B cell (primary cell): Measurements from ENCODE around the gene NCKAP1. TPM values are rescaled to one million over a fixed set of nuclear protein-coding genes. Genes with fewer than 3 reads are reported as not detected.

ENCODE experiments used
- ATAC-seq: fragments of 200-7000 bp; cut with Tn5 transposase; one replicate; pipeline ENCODE4 v1.10.0; 2021; ENCODE audit warnings: low read depth, mild to moderate bottlenecking, moderate number of reproducible peaks, moderate library complexity
- CTCF ChIA-PET: fragments of 350-600 bp; sonication (Branson Sonifier 250); formaldehyde crosslinking; loops from one replicate; lab custom pipeline; 2021; ENCODE audit warnings: antibody characterized with exemption, inconsistent platforms; lab: Charles Lee
- POLR2A ChIA-PET: fragments of 350-600 bp; sonication (Branson Sonifier 250); formaldehyde crosslinking; loops from one replicate; lab custom pipeline; 2021; ENCODE audit warnings: antibody characterized with exemption; lab: Charles Lee
- DNase-seq: peaks from one replicate; pipeline ENCODE4 v3.0.0; 2013
- H2AFZ ChIP-seq: 2 replicates; pipeline ENCODE4 v1.6.1; 2012; ENCODE audit warnings: mild to moderate bottlenecking, low read depth, low read length; ENCODE audit not compliant: insufficient read depth, poor library complexity, severe bottlenecking
- H3K27ac ChIP-seq, 2 donors: 1 replicate in 1 of 2; 2 replicates in 1 of 2; pipeline ENCODE4 v1.5.1; 2012 to 2013; ENCODE audit warnings: low read length in 2 of 2, mild to moderate bottlenecking in 2 of 2, moderate library complexity in 1 of 2
- H3K27me3 ChIP-seq, 4 experiments: fragments of 200-600 bp in 1 of 4; sonication (generic) in 1 of 4; replicated peaks in 1 of 4; 1 replicate in 2 of 4; 2 replicates in 2 of 4; pipeline versions ENCODE4 v1.6.1 to v1.7.0; 2013 to 2016; ENCODE audit warnings: low read length in 3 of 4, mild to moderate bottlenecking in 2 of 4, mixed read lengths in 1 of 4, moderate library complexity in 1 of 4; ENCODE audit not compliant: insufficient read depth in 4 of 4, control insufficient read depth in 3 of 4; ENCODE audit errors: control extremely low read depth in 1 of 4
- H3K36me3 ChIP-seq, 2 experiments: replicated peaks in 1 of 2; 1 replicate in 1 of 2; 2 replicates in 1 of 2; pipeline versions ENCODE4 v1.6.1 to v1.7.1; 2013; ENCODE audit warnings: low read length in 1 of 2; ENCODE audit not compliant: insufficient read depth in 2 of 2, control insufficient read depth in 1 of 2; ENCODE audit errors: control extremely low read depth in 1 of 2, extremely low read depth in 1 of 2
- H3K4me1 ChIP-seq, 2 donors: fragments of 200-600 bp in 1 of 2; sonication (generic) in 1 of 2; 1 replicate in 1 of 2; 2 replicates in 1 of 2; pipeline versions ENCODE4 v1.5.1 to v1.6.1; 2013 to 2017; ENCODE audit warnings: low read length in 2 of 2; ENCODE audit not compliant: control insufficient read depth in 2 of 2, insufficient read depth in 2 of 2
- H3K4me2 ChIP-seq: replicated peaks from 2 replicates; pipeline ENCODE3; 2012; ENCODE audit warnings: mild to moderate bottlenecking, low read depth, low read length; ENCODE audit not compliant: poor library complexity, severe bottlenecking
- H3K4me3 ChIP-seq, 5 experiments: fragments of 200-600 bp in 1 of 5; sonication (generic) in 1 of 5; 1 replicate in 3 of 5; 2 replicates in 2 of 5; pipeline versions ENCODE4 v1.5.1 to v1.7.0; 2011 to 2016; ENCODE audit warnings: low read length in 4 of 5, mild to moderate bottlenecking in 4 of 5, low read depth in 2 of 5, control low read depth in 1 of 5, moderate library complexity in 1 of 5; ENCODE audit not compliant: insufficient read depth in 1 of 5; ENCODE audit errors: control extremely low read depth in 1 of 5, extremely low read depth in 1 of 5
- H3K79me2 ChIP-seq: fragments of 200-600 bp; sonication (generic); one replicate; pipeline ENCODE4 v1.6.0; 2016; ENCODE audit warnings: low read length; ENCODE audit not compliant: control insufficient read depth, insufficient read depth
- H3K9ac ChIP-seq: fragments of 200-600 bp; sonication (generic); 2 replicates; pipeline ENCODE4 v1.6.1; 2017; ENCODE audit warnings: mild to moderate bottlenecking, low read length, moderate library complexity
- H3K9me3 ChIP-seq, 3 donors: one replicate each; pipeline versions ENCODE4 v1.6.1 to v1.7.1; 2013; ENCODE audit warnings: low read length in 2 of 3; ENCODE audit not compliant: control insufficient read depth in 2 of 3, insufficient read depth in 1 of 3; ENCODE audit errors: control extremely low read depth in 1 of 3
- H4K20me1 ChIP-seq: 2 replicates; pipeline ENCODE4 v1.6.0; 2012; ENCODE audit warnings: mild to moderate bottlenecking, low read length; ENCODE audit not compliant: insufficient read depth, control insufficient read depth, poor library complexity, severe bottlenecking
- H3K27ac Mint-ChIP-seq: one replicate; pipeline ENCODE4 v1.8.0; 2021; ENCODE audit warnings: mixed read lengths
- H3K27me3 Mint-ChIP-seq: one replicate; pipeline ENCODE4 v1.8.0; 2021; ENCODE audit warnings: mixed read lengths
- H3K4me1 Mint-ChIP-seq: one replicate; pipeline ENCODE4 v1.8.0; 2021; ENCODE audit warnings: mixed read lengths
- H3K4me3 Mint-ChIP-seq: one replicate; pipeline ENCODE4 v1.8.0; 2021; ENCODE audit warnings: mixed read lengths
- H3K9me3 Mint-ChIP-seq: one replicate; pipeline ENCODE4 v1.8.0; 2022; ENCODE audit warnings: mixed read lengths; ENCODE audit not compliant: insufficient read depth
- EZH2 ChIP-seq: IDR thresholded peaks from 2 replicates; pipeline ENCODE4 v1.6.1; 2012; ENCODE audit warnings: borderline replicate concordance, low read depth, mild to moderate bottlenecking, moderate library complexity, low read length; ENCODE audit not compliant: insufficient read depth, poor library complexity, severe bottlenecking
- WGBS: methylation state at CpG from one replicate; pipeline ENCODE4 v1.1.5; 2013; ENCODE audit warnings: missing lambda C conversion rate; ENCODE audit not compliant: insufficient coverage; 5-methylcytosine and 5-hydroxymethylcytosine counted together
- intact Hi-C: fragments of 100-400 bp; cut with micrococcal nuclease; formaldehyde crosslinking; loops from one replicate; pipeline ENCODE4 v1.10.0; 2022
- polyA plus RNA-seq: library from polyadenylated mRNA; depleted of rRNA; stranded (reverse); fragments of >200 nt; gene quantifications from 2 replicates; pipeline ENCODE4 v1.2.3, GENCODE V29; 2012
- total RNA-seq, 2 donors: library from RNA; stranded (reverse); fragments of 120-200 nt in 1 of 2; gene quantifications; 1 replicate in 1 of 2; 2 replicates in 1 of 2; pipeline versions ENCODE4 v1.2.3 to v1.2.4, GENCODE V29; 2013 to 2022
- TF ChIP-seq, protein P1 (sequence below): fragments of 200-600 bp; IDR thresholded peaks from one replicate; pipeline ENCODE4 v1.8.0; 2022; ENCODE audit warnings: antibody characterized with exemption, mild to moderate bottlenecking

Gene NCKAP1
- total and polyA plus RNA-seq, 2 donors (not counting 1 experiment from before 2014, with no cell fraction given), result 0.05 TPM; not detected in 1

DNA sequence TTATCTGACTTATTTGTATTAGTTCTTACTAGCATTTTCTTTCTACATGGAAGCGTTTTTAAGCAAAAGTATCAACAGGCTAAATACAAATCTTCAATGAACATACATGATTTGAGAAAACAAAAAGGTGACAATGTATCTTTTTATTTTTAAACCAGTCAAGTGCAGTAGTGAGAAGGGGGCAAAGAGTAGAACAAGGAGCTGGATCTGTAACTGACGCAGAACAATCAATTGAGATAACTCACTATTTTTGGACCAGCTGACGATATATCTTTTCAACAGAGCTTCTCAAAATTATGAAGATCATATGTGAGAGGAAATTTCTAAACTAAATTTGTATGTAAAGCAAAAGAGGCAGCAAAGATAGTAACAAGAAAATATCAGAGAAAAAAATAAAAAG lies 15.5 kb downstream of the NCKAP1 start:
- ChIA-PET POLR2A (no interaction called here), CTCF (no interaction called here)
- no peak overlapping the region for H3K4me3 ChIP-seq
- no peaks in the 10 kb centered on the region for H3K4me1 ChIP-seq
- H3K9ac ChIP-seq, result no peak overlapping the region
- TF ChIP-seq, protein P1, sequence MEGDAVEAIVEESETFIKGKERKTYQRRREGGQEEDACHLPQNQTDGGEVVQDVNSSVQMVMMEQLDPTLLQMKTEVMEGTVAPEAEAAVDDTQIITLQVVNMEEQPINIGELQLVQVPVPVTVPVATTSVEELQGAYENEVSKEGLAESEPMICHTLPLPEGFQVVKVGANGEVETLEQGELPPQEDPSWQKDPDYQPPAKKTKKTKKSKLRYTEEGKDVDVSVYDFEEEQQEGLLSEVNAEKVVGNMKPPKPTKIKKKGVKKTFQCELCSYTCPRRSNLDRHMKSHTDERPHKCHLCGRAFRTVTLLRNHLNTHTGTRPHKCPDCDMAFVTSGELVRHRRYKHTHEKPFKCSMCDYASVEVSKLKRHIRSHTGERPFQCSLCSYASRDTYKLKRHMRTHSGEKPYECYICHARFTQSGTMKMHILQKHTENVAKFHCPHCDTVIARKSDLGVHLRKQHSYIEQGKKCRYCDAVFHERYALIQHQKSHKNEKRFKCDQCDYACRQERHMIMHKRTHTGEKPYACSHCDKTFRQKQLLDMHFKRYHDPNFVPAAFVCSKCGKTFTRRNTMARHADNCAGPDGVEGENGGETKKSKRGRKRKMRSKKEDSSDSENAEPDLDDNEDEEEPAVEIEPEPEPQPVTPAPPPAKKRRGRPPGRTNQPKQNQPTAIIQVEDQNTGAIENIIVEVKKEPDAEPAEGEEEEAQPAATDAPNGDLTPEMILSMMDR, result no peak
- no peak for TF ChIP-seq EZH2
- no peaks in the 10 kb centered on the region for H3K9me3 Mint-ChIP-seq
- no peak overlapping the region for H3K4me2 ChIP-seq
- no peak overlapping the region for H3K27ac Mint-ChIP-seq
- H3K4me3 Mint-ChIP-seq, result no peak overlapping the region
- H3K27me3 Mint-ChIP-seq, result peaks cover 54% of the 10 kb centered on the region
- ATAC-seq (no peak), DNase-seq (no peak)
- intact Hi-C loops, result no loop called here
- WGBS, result no CpG with 5 or more reads among the region's 3 CpGs
- no peaks in the 10 kb centered on the region for H3K36me3 ChIP-seq
- H3K79me2 ChIP-seq, result no peaks in the 10 kb centered on the region
- H3K9me3 ChIP-seq, result no peaks in the 10 kb centered on the region
- H3K27me3 ChIP-seq, result peaks cover 0 to 44% (median 7%) of the 10 kb centered on the region in 4 experiments
- no peak overlapping the region for H3K27ac ChIP-seq
- no peaks in the 10 kb centered on the region for H4K20me1 ChIP-seq
- no peaks in the 10 kb centered on the region for H3K4me1 Mint-ChIP-seq
- no peak overlapping the region for H2AFZ ChIP-seq

DNA sequence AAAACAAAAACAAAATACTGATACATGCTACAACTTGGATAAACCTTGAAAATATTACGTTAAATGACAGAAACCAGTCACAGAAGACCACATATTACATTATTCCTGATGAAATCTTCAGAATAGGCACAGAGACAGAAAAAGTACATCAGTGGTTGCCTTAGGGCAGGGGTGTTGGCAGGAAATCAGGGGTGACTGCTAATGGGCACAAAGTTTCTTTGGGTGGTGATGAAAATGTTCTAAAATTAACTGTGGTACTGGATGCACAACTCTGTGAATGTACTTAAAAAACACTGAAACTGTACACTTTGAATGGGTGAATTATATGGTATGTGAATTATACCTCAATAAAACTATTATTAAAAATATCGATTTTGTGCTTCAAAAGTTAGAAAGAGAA lies 16.6 kb downstream of the NCKAP1 start:
- WGBS, result no CpG with 5 or more reads among the region's 2 CpGs
- H3K9ac ChIP-seq, result no peak overlapping the region
- no peak overlapping the region for H3K4me2 ChIP-seq
- intact Hi-C loops, result no loop called here
- H3K36me3 ChIP-seq, result no peaks in the 10 kb centered on the region
- peaks cover 0 to 39% (median 10%) of the 10 kb centered on the region in 4 experiments for H3K27me3 ChIP-seq
- DNase-seq, result no peak
- Mint-ChIP-seq H3K27ac (no peak overlapping the region), H3K9me3 (no peaks in the 10 kb centered on the region), H3K4me3 (no peak overlapping the region), H3K27me3 (peaks cover 52% of the 10 kb centered on the region), H3K4me1 (no peaks in the 10 kb centered on the region)
- H3K9me3 ChIP-seq, result no peaks in the 10 kb centered on the region
- no peaks in the 10 kb centered on the region for H3K79me2 ChIP-seq
- CTCF ChIA-PET, result no interaction called here
- H3K27ac ChIP-seq, result no peak overlapping the region
- no peak for ATAC-seq
- H3K4me3 ChIP-seq, result no peak overlapping the region
- TF ChIP-seq, protein P1, result no peak
- TF ChIP-seq EZH2, result no peak
- POLR2A ChIA-PET, result no interaction called here
- no peaks in the 10 kb centered on the region for H4K20me1 ChIP-seq
- no peaks in the 10 kb centered on the region for H3K4me1 ChIP-seq
- H2AFZ ChIP-seq, result no peak overlapping the region
